ENCODE measurements around the gene METTL2B.
"Not testable (repeated sequence)": the region's sequence is repeated elsewhere in the genome, so short reads cannot be mapped to it uniquely, and the experiment has no call there.

METTL2B gene

GRCh38 chr7:128458956-128459355 lies 17.6 kb upstream of the METTL2B start:
- Mint-ChIP-seq H3K27ac (peak overlapping the region in 2 of 3 experiments; percentile 19 to 35), H3K27me3 (ENCODE audit: low read depth) (peaks cover 3% of the 10 kb centered on the region), H3K36me3 (ENCODE audit: low read depth) (peaks cover 41% of the 10 kb centered on the region), H3K4me3 (peak overlapping the region; percentile 65 to 83 (median 80)), H3K4me1 (peaks cover 47% of the 10 kb centered on the region), H3K9me3 (no peaks in the 10 kb centered on the region)
- no peak for TF ChIP-seq CTCF (IDR thresholded peaks at IDR 0.05; ENCODE audit: unreplicated experiment in 3 of 3)

- Mint-ChIP-seq H3K27ac (peak overlapping the region; percentile 19 to 32 (median 23)), H3K4me1 (peaks cover 42% of the 10 kb centered on the region), H3K4me3 (peak overlapping the region; percentile 61 to 76 (median 68)), H3K9me3 (no peaks in the 10 kb centered on the region), H3K27me3 (ENCODE audit: low read depth) (peaks cover 3% of the 10 kb centered on the region), H3K36me3 (ENCODE audit: low read depth) (peaks cover 44% of the 10 kb centered on the region)
- TF ChIP-seq CTCF (IDR thresholded peaks at IDR 0.05; ENCODE audit: unreplicated experiment in 3 of 3), result peak; percentile 64 to 72 (median 71)
Observed at GRCh38 chr7:128459394-128459878, 17.1 kb upstream of the METTL2B start.

- Mint-ChIP-seq H3K27ac (no peak overlapping the region), H3K27me3 (ENCODE audit: low read depth) (no peaks in the 10 kb centered on the region), H3K36me3 (ENCODE audit: low read depth) (peaks cover 53% of the 10 kb centered on the region), H3K9me3 (no peaks in the 10 kb centered on the region), H3K4me1 (peaks cover 22% of the 10 kb centered on the region), H3K4me3 (no peak overlapping the region)
- TF ChIP-seq CTCF (IDR thresholded peaks at IDR 0.05; ENCODE audit: unreplicated experiment in 3 of 3), result no peak
Observed at GRCh38 chr7:128462460-128462859, 14.1 kb upstream of the METTL2B start.

- H3K27ac Mint-ChIP-seq; H3K27me3 Mint-ChIP-seq (ENCODE audit: low read depth): not testable (repeated sequence)
Observed at GRCh38 chr7:128463345-128463744, 13.2 kb upstream of the METTL2B start.

GRCh38 chr7:128463933-128464332 lies 12.6 kb upstream of the METTL2B start:
- Mint-ChIP-seq H3K36me3 (ENCODE audit: low read depth) (peaks cover 57% of the 10 kb centered on the region), H3K27ac (peak overlapping the region in 1 of 3 experiments; percentile 87)
- not testable (repeated sequence) for H3K9me3 Mint-ChIP-seq; H3K4me1 Mint-ChIP-seq; H3K4me3 Mint-ChIP-seq; H3K27me3 Mint-ChIP-seq (ENCODE audit: low read depth)

More at GRCh38 chr7:128463345-128463744, 13.2 kb upstream of the METTL2B start:
- H3K4me3 Mint-ChIP-seq, H3K9me3 Mint-ChIP-seq: not testable (repeated sequence)
- peaks cover 15% of the 10 kb centered on the region for H3K4me1 Mint-ChIP-seq
- peaks cover 56% of the 10 kb centered on the region for H3K36me3 Mint-ChIP-seq (ENCODE audit: low read depth)

- H3K4me3 Mint-ChIP-seq; H3K4me1 Mint-ChIP-seq; H3K27ac Mint-ChIP-seq; H3K9me3 Mint-ChIP-seq; H3K27me3 Mint-ChIP-seq (ENCODE audit: low read depth): not testable (repeated sequence)
- H3K36me3 Mint-ChIP-seq (ENCODE audit: low read depth), result peaks cover 45% of the 10 kb centered on the region
Observed at GRCh38 chr7:128466871-128467270, 9.7 kb upstream of the METTL2B start.

- not testable (repeated sequence) for H3K9me3 Mint-ChIP-seq; H3K27me3 Mint-ChIP-seq (ENCODE audit: low read depth)
- Mint-ChIP-seq H3K4me1 (peaks cover 18% of the 10 kb centered on the region), H3K4me3 (peak overlapping the region; percentile 96 to 99 (median 97)), H3K36me3 (ENCODE audit: low read depth) (peaks cover 17% of the 10 kb centered on the region), H3K27ac (peak overlapping the region; percentile 96 to 99 (median 97))
Observed at GRCh38 chr7:128477336-128477690, 765 bp downstream of the METTL2B start.

GRCh38 chr7:128479082-128479481 lies 2.5 kb downstream of the METTL2B start:
- not testable (repeated sequence) for H3K27me3 Mint-ChIP-seq (ENCODE audit: low read depth); H3K9me3 Mint-ChIP-seq; H3K27ac Mint-ChIP-seq
- Mint-ChIP-seq H3K4me1 (peaks cover 18% of the 10 kb centered on the region), H3K4me3 (peak overlapping the region; percentile 42 to 62 (median 58)), H3K36me3 (ENCODE audit: low read depth) (peaks cover 23% of the 10 kb centered on the region)

- H3K4me1 Mint-ChIP-seq; H3K4me3 Mint-ChIP-seq; H3K27me3 Mint-ChIP-seq (ENCODE audit: low read depth); H3K27ac Mint-ChIP-seq; H3K9me3 Mint-ChIP-seq: not testable (repeated sequence)
- H3K36me3 Mint-ChIP-seq (ENCODE audit: low read depth), result peaks cover 36% of the 10 kb centered on the region
Observed at GRCh38 chr7:128488134-128488533, 11.6 kb downstream of the METTL2B start.
